ENCODE measurements around the gene FRMD5. TPM values are rescaled to one million over a fixed set of nuclear protein-coding genes. Genes with fewer than 3 reads are reported as not detected.

The FRMD5 gene
- total RNA-seq, 2 donors from 2014 or later = 3.6 to 7.0 TPM

GRCh38 chr15:44035781-44036699, 159.0 kb downstream of the FRMD5 start:
- H3K27me3 Mint-ChIP-seq (ENCODE audit: insufficient read depth) = no peaks in the 10 kb centered on the region
- TF ChIP-seq CTCF (conservative IDR thresholded peaks at IDR 0.05) = no peak

GRCh38 chr15:44034933-44035624, 160.0 kb downstream of the FRMD5 start:
- no peaks in the 10 kb centered on the region for H3K36me3 ChIP-seq (ENCODE audit: control insufficient read depth, insufficient read depth, low read length)
- Mint-ChIP-seq H3K36me3 (ENCODE audit: low read depth) (no peaks in the 10 kb centered on the region), H3K4me1 (peaks cover 10% of the 10 kb centered on the region), H3K27ac (no peak overlapping the region), H3K4me3 (no peak overlapping the region), H3K27me3 (ENCODE audit: insufficient read depth) (no peaks in the 10 kb centered on the region), H3K9me3 (no peaks in the 10 kb centered on the region)
- H3K27me3 ChIP-seq (ENCODE audit: control insufficient read depth, insufficient read depth, low read length, poor library complexity, severe bottlenecking) = no peaks in the 10 kb centered on the region
- H3K9ac ChIP-seq (ENCODE audit: extremely low read depth, low read length, poor library complexity, severe bottlenecking) = no peak overlapping the region
- no peaks in the 10 kb centered on the region for H3K9me3 ChIP-seq (ENCODE audit: control insufficient read depth, low read length)
- no peak overlapping the region for H3K4me3 ChIP-seq (ENCODE audit: low read length)
- peaks cover 7% of the 10 kb centered on the region for H3K4me1 ChIP-seq (ENCODE audit: control insufficient read depth, insufficient read depth, low read length)
- 83 to 88% methylated on average over 2 to 3 of the region's 3 CpGs for WGBS, 2 experiments (ENCODE audit: insufficient coverage in 1 of 2, insufficient read length in 1 of 2)
- DNase-seq = no peak
- no peak for TF ChIP-seq CTCF (conservative IDR thresholded peaks at IDR 0.05)
- H3K27ac ChIP-seq (ENCODE audit: low read depth, low read length) = no peak overlapping the region

More at GRCh38 chr15:44035781-44036699, 159.0 kb downstream of the FRMD5 start:
- Mint-ChIP-seq H3K9me3 (no peaks in the 10 kb centered on the region), H3K27ac (no peak overlapping the region), H3K4me1 (peaks cover 9% of the 10 kb centered on the region), H3K36me3 (ENCODE audit: low read depth) (no peaks in the 10 kb centered on the region), H3K4me3 (no peak overlapping the region)
- H3K4me3 ChIP-seq (ENCODE audit: low read length) = no peak overlapping the region
- H3K9me3 ChIP-seq (ENCODE audit: control insufficient read depth, low read length) = no peaks in the 10 kb centered on the region
- H3K4me1 ChIP-seq (ENCODE audit: control insufficient read depth, insufficient read depth, low read length) = peaks cover 7% of the 10 kb centered on the region
- WGBS, 2 experiments (ENCODE audit: insufficient coverage in 1 of 2, insufficient read length in 1 of 2) = 82 to 94% methylated on average over 2 to 7 of the region's 7 CpGs
- H3K9ac ChIP-seq (ENCODE audit: extremely low read depth, low read length, poor library complexity, severe bottlenecking) = no peak overlapping the region
- no peaks in the 10 kb centered on the region for H3K36me3 ChIP-seq (ENCODE audit: control insufficient read depth, insufficient read depth, low read length)
- no peaks in the 10 kb centered on the region for H3K27me3 ChIP-seq (ENCODE audit: control insufficient read depth, insufficient read depth, low read length, poor library complexity, severe bottlenecking)
- H3K27ac ChIP-seq (ENCODE audit: low read depth, low read length) = no peak overlapping the region
- DNase-seq = no peak

DNA sequence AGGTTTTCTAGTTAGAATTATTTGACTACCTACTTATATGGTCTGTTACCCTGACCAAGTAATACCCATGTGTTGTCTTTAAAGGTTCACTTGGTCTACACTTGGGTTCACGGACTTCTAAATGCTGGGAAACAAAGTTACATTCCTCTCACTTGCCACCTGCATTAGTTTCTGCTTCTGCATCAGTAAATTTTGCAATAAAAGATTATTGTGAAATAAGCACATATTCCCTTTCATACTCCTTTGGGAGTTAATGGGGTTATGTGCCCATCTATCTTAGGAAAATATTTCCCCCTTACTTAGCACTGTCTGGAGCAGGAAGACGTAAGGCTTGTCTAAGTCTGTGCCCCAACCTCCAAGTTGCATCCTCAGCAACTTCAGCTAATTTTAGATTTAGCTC, 160.7 kb downstream of the FRMD5 start:
- no peak for TF ChIP-seq CTCF (conservative IDR thresholded peaks at IDR 0.05)

More for the DNA sequence above, 160.7 kb downstream of the FRMD5 start:
- no peaks in the 10 kb centered on the region for H3K27me3 Mint-ChIP-seq (ENCODE audit: insufficient read depth)
- DNase-seq = no peak
- no peaks in the 10 kb centered on the region for H3K9me3 Mint-ChIP-seq
- H3K9ac ChIP-seq (ENCODE audit: extremely low read depth, low read length, poor library complexity, severe bottlenecking) = no peak overlapping the region
- H3K27ac ChIP-seq (ENCODE audit: low read depth, low read length) = no peak overlapping the region
- H3K36me3 Mint-ChIP-seq (ENCODE audit: low read depth) = no peaks in the 10 kb centered on the region
- H3K27ac Mint-ChIP-seq = no peak overlapping the region
- 83 to 89% methylated on average over 1 to 2 of the region's 2 CpGs for WGBS, 2 experiments (ENCODE audit: insufficient coverage in 1 of 2, insufficient read length in 1 of 2)
- peaks cover 6% of the 10 kb centered on the region for H3K4me1 ChIP-seq (ENCODE audit: control insufficient read depth, insufficient read depth, low read length)
- H3K36me3 ChIP-seq (ENCODE audit: control insufficient read depth, insufficient read depth, low read length) = no peaks in the 10 kb centered on the region
- no peak overlapping the region for H3K4me3 Mint-ChIP-seq
- peaks cover 9% of the 10 kb centered on the region for H3K4me1 Mint-ChIP-seq
- H3K27me3 ChIP-seq (ENCODE audit: control insufficient read depth, insufficient read depth, low read length, poor library complexity, severe bottlenecking) = no peaks in the 10 kb centered on the region
- H3K4me3 ChIP-seq (ENCODE audit: low read length) = no peak overlapping the region
- no peaks in the 10 kb centered on the region for H3K9me3 ChIP-seq (ENCODE audit: control insufficient read depth, low read length)

Data from endodermal cell (in vitro differentiated cells).